ENCODE data around the gene ELMO1. TPM values are rescaled to one million over a fixed set of nuclear protein-coding genes. Genes with fewer than 3 reads are reported as not detected.

ELMO1 gene
- total RNA-seq, 1 donor from 2014 or later = 132 TPM

DNA sequence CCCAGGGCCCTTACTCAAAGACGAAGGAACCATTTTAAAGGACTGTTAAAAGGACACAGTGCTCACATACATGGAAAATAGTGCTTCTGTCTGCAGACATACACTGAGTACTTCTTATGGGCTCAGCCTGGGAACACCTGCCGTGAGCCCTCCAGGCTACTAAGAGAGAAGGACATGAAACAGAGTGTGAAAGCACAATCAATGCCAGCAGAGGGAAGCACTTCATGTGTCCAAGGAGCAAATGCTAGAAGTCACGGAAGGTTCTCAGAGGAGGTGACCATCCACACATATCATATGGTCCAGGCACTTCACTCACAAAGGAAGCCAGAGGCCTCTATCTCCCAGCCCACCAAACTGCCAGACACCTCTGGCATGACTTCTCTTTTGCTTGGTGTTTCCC lies 15.5 kb downstream of the ELMO1 start:
- peaks cover 21% of the 10 kb centered on the region for H3K36me3 Mint-ChIP-seq (ENCODE audit: low read depth)
- no peaks in the 10 kb centered on the region for H3K9me3 Mint-ChIP-seq
- no peak for DNase-seq
- no peaks in the 10 kb centered on the region for H3K27me3 Mint-ChIP-seq
- no peak overlapping the region for H3K27ac Mint-ChIP-seq
- H3K4me3 Mint-ChIP-seq = no peak overlapping the region
- ChIA-PET POLR2A (no interaction called here), CTCF (no interaction called here)
- intact Hi-C loops (cut with micrococcal nuclease) = no loop called here
- ATAC-seq (ENCODE audit: low read depth) = peak; percentile 31
- TF ChIP-seq CTCF (IDR thresholded peaks at IDR 0.05) = no peak
- peaks cover 66% of the 10 kb centered on the region for H3K4me1 Mint-ChIP-seq

- intact Hi-C loops (cut with micrococcal nuclease) = no loop called here
- H3K27ac Mint-ChIP-seq = no peak overlapping the region
- no peak for ATAC-seq (ENCODE audit: low read depth)
Observed at GRCh38 chr7:37432281-37432920, 16.3 kb downstream of the ELMO1 start.

DNA sequence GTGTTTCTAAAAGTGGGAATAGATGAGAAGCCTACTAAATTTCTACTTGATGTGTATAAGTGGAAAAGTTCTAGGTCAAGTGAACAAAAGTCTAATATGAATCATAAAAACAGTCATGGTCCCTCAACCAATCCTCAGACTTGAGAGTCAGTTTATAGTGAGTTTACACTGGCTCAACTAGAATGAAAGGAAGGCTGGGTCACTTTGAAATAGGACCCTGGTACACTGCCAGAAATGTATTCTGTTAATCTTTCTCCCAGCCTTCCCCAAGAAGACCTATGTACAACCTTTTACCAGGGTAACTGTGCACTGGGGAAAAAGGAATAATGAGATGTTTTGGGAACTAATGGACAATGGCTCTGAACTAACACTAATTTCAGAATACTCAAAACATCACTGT lies 17.3 kb downstream of the ELMO1 start:
- Mint-ChIP-seq H3K27me3 (no peaks in the 10 kb centered on the region), H3K9me3 (no peaks in the 10 kb centered on the region), H3K27ac (no peak overlapping the region), H3K4me3 (no peak overlapping the region), H3K36me3 (ENCODE audit: low read depth) (peaks cover 26% of the 10 kb centered on the region), H3K4me1 (peaks cover 66% of the 10 kb centered on the region)
- DNase-seq (no peak), ATAC-seq (ENCODE audit: low read depth) (no peak)
- intact Hi-C loops (cut with micrococcal nuclease) = no loop called here
- POLR2A ChIA-PET = no interaction called here
- TF ChIP-seq CTCF (IDR thresholded peaks at IDR 0.05) = no peak
- CTCF ChIA-PET = interaction anchor here (1.0 kb wide), 1 partner anchor 64 kb away, joined by 3 read pairs; no protein-coding TSS in a partner anchor

More at GRCh38 chr7:37432281-37432920, 16.3 kb downstream of the ELMO1 start:
- POLR2A ChIA-PET = no interaction called here
- H3K36me3 Mint-ChIP-seq (ENCODE audit: low read depth) = peaks cover 23% of the 10 kb centered on the region
- H3K9me3 Mint-ChIP-seq = no peaks in the 10 kb centered on the region
- no peak for TF ChIP-seq CTCF (IDR thresholded peaks at IDR 0.05)
- peaks cover 66% of the 10 kb centered on the region for H3K4me1 Mint-ChIP-seq
- DNase-seq = no peak
- CTCF ChIA-PET = no interaction called here
- H3K4me3 Mint-ChIP-seq = no peak overlapping the region
- no peaks in the 10 kb centered on the region for H3K27me3 Mint-ChIP-seq

DNA sequence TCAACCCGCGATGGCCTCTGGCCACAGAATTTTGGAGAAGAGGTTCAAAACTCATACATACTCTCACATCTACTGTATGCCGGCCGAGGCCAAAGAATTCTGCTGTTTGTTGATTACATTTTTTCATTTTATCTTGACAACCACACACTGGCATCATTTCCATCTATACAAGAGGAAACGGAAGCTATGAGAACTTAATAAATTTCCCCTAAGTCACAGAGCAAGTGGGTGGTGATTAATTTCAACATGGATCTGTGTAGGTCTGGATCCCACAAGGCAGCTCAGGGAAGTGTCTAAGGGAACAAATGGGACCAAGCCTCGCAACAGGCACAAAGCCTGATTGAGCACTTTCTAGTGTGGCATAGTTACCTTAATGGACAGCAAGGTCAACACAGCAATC lies 18.0 kb downstream of the ELMO1 start:
- no peak for DNase-seq
- no peak for ATAC-seq (ENCODE audit: low read depth)
- ChIA-PET POLR2A (no interaction called here), CTCF (interaction anchor here (0.6 to 1.0 kb wide), 2 partner anchors 65 to 77 kb away, joined by 3 read pairs; no protein-coding TSS in a partner anchor)
- peaks cover 27% of the 10 kb centered on the region for H3K36me3 Mint-ChIP-seq (ENCODE audit: low read depth)
- peaks cover 66% of the 10 kb centered on the region for H3K4me1 Mint-ChIP-seq
- intact Hi-C loops (cut with micrococcal nuclease) = no loop called here
- H3K27ac Mint-ChIP-seq = no peak overlapping the region
- no peak overlapping the region for H3K4me3 Mint-ChIP-seq
- H3K9me3 Mint-ChIP-seq = no peaks in the 10 kb centered on the region
- no peak for TF ChIP-seq CTCF (IDR thresholded peaks at IDR 0.05)
- no peaks in the 10 kb centered on the region for H3K27me3 Mint-ChIP-seq

GRCh38 chr7:37430171-37430570 lies 18.5 kb downstream of the ELMO1 start:
- no peak for TF ChIP-seq CTCF (IDR thresholded peaks at IDR 0.05)
- H3K4me1 Mint-ChIP-seq = peaks cover 69% of the 10 kb centered on the region
- no peak overlapping the region for H3K4me3 Mint-ChIP-seq
- ChIA-PET POLR2A (no interaction called here), CTCF (interaction anchor here (0.6 to 1.0 kb wide), 2 partner anchors 65 to 77 kb away, joined by 3 read pairs; no protein-coding TSS in a partner anchor)
- peaks cover 27% of the 10 kb centered on the region for H3K36me3 Mint-ChIP-seq (ENCODE audit: low read depth)
- no peak overlapping the region for H3K27ac Mint-ChIP-seq
- no peaks in the 10 kb centered on the region for H3K9me3 Mint-ChIP-seq
- H3K27me3 Mint-ChIP-seq = no peaks in the 10 kb centered on the region
- DNase-seq (no peak), ATAC-seq (ENCODE audit: low read depth) (no peak)
- intact Hi-C loops (cut with micrococcal nuclease) = no loop called here

Data from activated B cell treated with CpG ODN at 0.5 μM for 24 hours (primary cell).